Naive B cell (primary cell): ENCODE results near the gene CSF1. TPM values are rescaled to one million over a fixed set of nuclear protein-coding genes. Genes with fewer than 3 reads are reported as not detected.

ENCODE experiments used
- ATAC-seq, 2 donors: fragments of 150-1000 bp; cut with Tn5 transposase; 2 replicates each; pipeline ENCODE4 v1.10.0; 2021; ENCODE audit warnings: low read depth in 2 of 2, mild to moderate bottlenecking in 2 of 2, moderate library complexity in 2 of 2
- DNase-seq: peaks from one replicate; pipeline ENCODE4 v3.0.0; 2022
- H3K27ac Mint-ChIP-seq, 6 donors: one replicate each; pipeline ENCODE4 v1.8.0; 2020 to 2022; ENCODE audit warnings: mild to moderate bottlenecking in 6 of 6, mixed read lengths in 6 of 6, moderate library complexity in 5 of 6, inconsistent platforms in 2 of 6
- H3K27me3 Mint-ChIP-seq, 3 donors: one replicate each; pipeline ENCODE4 v1.8.0; 2021 to 2022; ENCODE audit warnings: mixed read lengths in 3 of 3, mild to moderate bottlenecking in 1 of 3
- H3K36me3 Mint-ChIP-seq, 2 donors: one replicate each; pipeline ENCODE4 v1.8.0; 2020 to 2022; ENCODE audit warnings: mixed read lengths in 2 of 2, inconsistent platforms in 1 of 2, mild to moderate bottlenecking in 1 of 2
- H3K4me1 Mint-ChIP-seq, 3 donors: one replicate each; pipeline ENCODE4 v1.8.0; 2020 to 2022; ENCODE audit warnings: mixed read lengths in 3 of 3, inconsistent platforms in 1 of 3, mild to moderate bottlenecking in 1 of 3, moderate library complexity in 1 of 3
- H3K4me3 Mint-ChIP-seq, 8 donors: one replicate each; pipeline ENCODE4 v1.8.0; 2020 to 2022; ENCODE audit warnings: mild to moderate bottlenecking in 8 of 8, mixed read lengths in 8 of 8, moderate library complexity in 8 of 8, inconsistent platforms in 2 of 8
- H3K9me3 Mint-ChIP-seq, 7 donors: one replicate each; pipeline ENCODE4 v1.8.0; 2020 to 2022; ENCODE audit warnings: mixed read lengths in 7 of 7, mild to moderate bottlenecking in 5 of 7, inconsistent platforms in 2 of 7, moderate library complexity in 1 of 7
- polyA plus RNA-seq, 6 donors: library from polyadenylated mRNA; unstranded; fragments of 300-500 nt; fragmentation: Illumina TruSeq; gene quantifications; one replicate each; pipeline ENCODE4 v1.2.3, GENCODE V29; 2021; ENCODE audit warnings: low read depth in 6 of 6

Gene CSF1
- polyA plus RNA-seq, 6 donors from 2014 or later: 0.23 to 0.60 (median 0.43) TPM; not detected in 3

DNA sequence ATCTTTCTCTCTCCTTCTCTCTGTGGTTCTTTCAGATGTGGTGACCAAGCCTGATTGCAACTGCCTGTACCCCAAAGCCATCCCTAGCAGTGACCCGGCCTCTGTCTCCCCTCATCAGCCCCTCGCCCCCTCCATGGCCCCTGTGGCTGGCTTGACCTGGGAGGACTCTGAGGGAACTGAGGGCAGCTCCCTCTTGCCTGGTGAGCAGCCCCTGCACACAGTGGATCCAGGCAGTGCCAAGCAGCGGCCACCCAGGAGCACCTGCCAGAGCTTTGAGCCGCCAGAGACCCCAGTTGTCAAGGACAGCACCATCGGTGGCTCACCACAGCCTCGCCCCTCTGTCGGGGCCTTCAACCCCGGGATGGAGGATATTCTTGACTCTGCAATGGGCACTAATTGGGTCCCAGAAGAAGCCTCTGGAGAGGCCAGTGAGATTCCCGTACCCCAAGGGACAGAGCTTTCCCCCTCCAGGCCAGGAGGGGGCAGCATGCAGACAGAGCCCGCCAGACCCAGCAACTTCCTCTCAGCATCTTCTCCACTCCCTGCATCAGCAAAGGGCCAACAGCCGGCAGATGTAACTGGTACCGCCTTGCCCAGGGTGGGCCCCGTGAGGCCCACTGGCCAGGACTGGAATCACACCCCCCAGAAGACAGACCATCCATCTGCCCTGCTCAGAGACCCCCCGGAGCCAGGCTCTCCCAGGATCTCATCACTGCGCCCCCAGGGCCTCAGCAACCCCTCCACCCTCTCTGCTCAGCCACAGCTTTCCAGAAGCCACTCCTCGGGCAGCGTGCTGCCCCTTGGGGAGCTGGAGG lies 12.7 kb downstream of the CSF1 start:
- H3K9me3 Mint-ChIP-seq: peaks cover 0 to 3% (median 2%) of the 10 kb centered on the region in 7 donors
- no peaks in the 10 kb centered on the region for H3K36me3 Mint-ChIP-seq
- DNase-seq (no peak), ATAC-seq (no peak)
- no peaks in the 10 kb centered on the region for H3K4me1 Mint-ChIP-seq
- peak overlapping the region in 1 of 8 donors; percentile 45 for H3K4me3 Mint-ChIP-seq
- H3K27me3 Mint-ChIP-seq: peaks cover 30 to 37% (median 31%) of the 10 kb centered on the region in 3 donors
- H3K27ac Mint-ChIP-seq: no peak overlapping the region

DNA sequence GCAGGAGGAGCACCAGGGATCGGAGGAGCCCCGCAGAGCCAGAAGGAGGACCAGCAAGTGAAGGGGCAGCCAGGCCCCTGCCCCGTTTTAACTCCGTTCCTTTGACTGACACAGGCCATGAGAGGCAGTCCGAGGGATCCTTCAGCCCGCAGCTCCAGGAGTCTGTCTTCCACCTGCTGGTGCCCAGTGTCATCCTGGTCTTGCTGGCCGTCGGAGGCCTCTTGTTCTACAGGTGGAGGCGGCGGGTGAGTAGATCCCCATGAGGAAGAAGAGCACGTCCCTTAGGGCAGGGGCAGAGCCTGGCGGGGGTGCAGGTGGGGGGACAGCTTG lies 13.3 kb downstream of the CSF1 start:
- Mint-ChIP-seq H3K9me3 (peaks cover 0 to 3% (median 2%) of the 10 kb centered on the region in 7 donors), H3K4me1 (no peaks in the 10 kb centered on the region), H3K36me3 (no peaks in the 10 kb centered on the region), H3K27ac (peak overlapping the region in 1 of 6 donors; percentile 9), H3K4me3 (peak overlapping the region in 1 of 8 donors; percentile 41), H3K27me3 (peaks cover 25 to 31% (median 26%) of the 10 kb centered on the region in 3 donors)
- DNase-seq (no peak), ATAC-seq (no peak)

DNA sequence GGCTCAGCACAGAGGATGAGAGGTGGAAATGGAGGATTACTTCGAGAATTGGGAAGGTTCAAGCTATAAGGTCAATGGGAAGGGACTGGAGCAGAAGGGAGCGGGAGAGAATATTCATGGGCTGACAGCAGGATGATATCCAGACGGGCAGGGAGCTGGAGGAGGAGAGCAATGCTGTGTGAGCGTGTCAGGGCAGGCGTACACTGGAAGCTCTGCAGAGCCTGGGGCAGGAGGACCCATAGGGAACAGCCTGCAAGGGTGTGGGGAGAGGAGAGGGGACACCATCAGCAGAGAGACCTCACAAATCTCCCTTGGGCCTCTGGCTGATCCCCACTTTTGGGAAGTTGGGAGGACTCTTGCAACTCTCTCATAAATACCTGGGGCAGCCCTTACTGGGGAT lies 13.7 kb downstream of the CSF1 start:
- Mint-ChIP-seq H3K27me3 (peaks cover 25 to 28% (median 26%) of the 10 kb centered on the region in 3 donors), H3K36me3 (no peaks in the 10 kb centered on the region), H3K9me3 (peaks cover 0 to 3% (median 2%) of the 10 kb centered on the region in 7 donors), H3K4me3 (peak overlapping the region in 1 of 8 donors; percentile 41), H3K4me1 (no peaks in the 10 kb centered on the region), H3K27ac (peak overlapping the region in 1 of 6 donors; percentile 9)
- DNase-seq (no peak), ATAC-seq (no peak)

DNA sequence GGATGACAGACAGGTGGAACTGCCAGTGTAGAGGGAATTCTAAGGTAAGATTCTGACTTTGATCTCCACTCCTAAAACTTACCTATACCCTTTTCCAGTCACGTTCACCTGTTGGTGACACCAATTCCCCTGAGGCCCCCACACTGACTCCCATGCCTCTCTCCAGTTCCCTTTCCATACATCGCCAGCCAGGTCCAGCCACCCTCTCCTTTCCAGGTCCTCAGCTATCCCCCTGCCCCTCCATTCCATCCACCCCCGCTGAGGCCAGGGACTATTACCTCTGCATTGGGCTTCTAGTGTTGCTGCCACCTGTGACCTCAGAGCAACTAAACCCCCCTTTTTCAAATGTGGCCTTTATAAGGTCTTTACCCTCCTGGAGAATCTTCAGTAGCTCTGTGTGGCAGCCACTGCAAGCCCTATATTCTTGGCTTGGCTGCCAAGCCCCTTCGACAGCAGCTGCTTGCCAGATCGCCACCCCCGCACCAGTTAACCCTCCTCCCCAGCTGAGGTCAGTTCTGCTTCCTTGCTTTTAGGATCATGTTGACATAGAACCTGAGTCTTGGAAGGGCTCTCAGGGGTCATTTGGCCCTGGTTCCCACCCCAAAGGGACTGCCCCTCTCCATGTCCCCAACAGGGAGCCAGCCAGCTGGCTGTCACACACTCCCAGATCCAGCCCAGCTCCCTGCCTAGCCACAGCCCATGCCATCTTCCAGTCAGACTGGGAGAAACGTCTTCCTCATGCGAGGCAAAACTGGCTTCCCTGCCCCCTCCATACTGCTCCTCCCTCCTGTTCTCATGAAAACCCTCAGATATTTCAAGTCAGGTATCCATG lies 14.7 kb downstream of the CSF1 start:
- no peaks in the 10 kb centered on the region for H3K36me3 Mint-ChIP-seq
- no peak for ATAC-seq
- no peak for DNase-seq
- no peak overlapping the region for H3K4me3 Mint-ChIP-seq
- H3K27ac Mint-ChIP-seq: peak overlapping the region in 1 of 6 donors; percentile 6
- H3K4me1 Mint-ChIP-seq: no peaks in the 10 kb centered on the region
- peaks cover 25 to 28% (median 26%) of the 10 kb centered on the region in 3 donors for H3K27me3 Mint-ChIP-seq
- H3K9me3 Mint-ChIP-seq: peaks cover 0 to 3% (median 2%) of the 10 kb centered on the region in 7 donors

DNA sequence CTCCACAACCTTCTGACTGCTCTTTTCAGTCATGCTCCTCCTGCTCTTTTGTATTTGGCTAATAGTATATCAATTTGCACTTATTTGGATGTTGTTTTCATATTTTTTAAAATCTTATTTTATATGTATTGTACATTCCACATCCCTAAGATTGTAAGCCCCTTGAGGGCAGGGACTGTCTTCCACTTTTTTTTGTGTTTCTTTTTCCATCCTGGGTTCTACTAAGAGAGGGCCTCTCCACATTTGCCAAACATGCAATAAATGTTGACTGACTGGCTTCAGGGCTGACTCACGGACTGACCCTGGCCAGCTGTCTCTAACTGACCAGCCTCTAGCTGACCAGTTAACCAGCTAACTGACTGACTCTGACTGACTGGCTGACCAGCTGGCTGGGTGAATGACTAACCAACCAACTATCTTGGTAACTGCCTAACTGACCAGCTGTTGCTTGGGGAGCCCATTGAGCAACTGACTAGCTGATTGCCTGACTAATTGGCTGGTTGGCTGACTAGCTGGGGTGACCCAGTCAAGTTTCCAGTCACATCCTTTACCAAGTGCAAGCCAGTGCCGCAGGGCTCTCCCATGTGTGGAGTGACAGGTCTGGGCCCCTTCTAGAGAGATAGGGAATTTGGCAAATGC lies 16.1 kb downstream of the CSF1 start:
- Mint-ChIP-seq H3K27me3 (peaks cover 19 to 34% (median 26%) of the 10 kb centered on the region in 3 donors), H3K9me3 (peaks cover 0 to 3% (median 2%) of the 10 kb centered on the region in 7 donors), H3K27ac (no peak overlapping the region), H3K36me3 (no peaks in the 10 kb centered on the region), H3K4me1 (no peaks in the 10 kb centered on the region), H3K4me3 (no peak overlapping the region)
- no peak for DNase-seq
- ATAC-seq: no peak

DNA sequence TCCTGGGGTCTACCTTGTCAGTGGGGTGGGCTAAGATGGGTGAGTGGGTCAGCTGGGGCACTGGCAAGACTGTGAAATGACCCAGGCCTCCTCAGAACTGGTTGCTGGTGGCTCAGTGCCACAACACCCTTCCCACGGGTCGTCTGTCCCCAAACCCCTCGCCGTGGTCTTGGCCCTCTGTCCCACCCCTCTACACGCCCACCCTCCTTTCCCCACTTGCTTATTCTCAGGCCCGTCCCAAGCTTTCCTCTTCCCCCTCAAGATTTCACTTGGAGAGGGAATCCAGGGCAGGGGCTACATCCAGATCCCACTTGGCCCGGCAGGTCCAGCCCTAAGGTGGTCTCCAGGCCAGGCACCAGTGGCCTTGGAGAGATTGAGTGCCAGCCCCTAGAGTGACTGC lies 16.7 kb downstream of the CSF1 start:
- ATAC-seq (no peak), DNase-seq (no peak)
- Mint-ChIP-seq H3K27ac (no peak overlapping the region), H3K36me3 (no peaks in the 10 kb centered on the region), H3K4me3 (no peak overlapping the region), H3K9me3 (peaks cover 0 to 3% (median 2%) of the 10 kb centered on the region in 7 donors), H3K4me1 (no peaks in the 10 kb centered on the region), H3K27me3 (peaks cover 19 to 34% (median 26%) of the 10 kb centered on the region in 3 donors)

DNA sequence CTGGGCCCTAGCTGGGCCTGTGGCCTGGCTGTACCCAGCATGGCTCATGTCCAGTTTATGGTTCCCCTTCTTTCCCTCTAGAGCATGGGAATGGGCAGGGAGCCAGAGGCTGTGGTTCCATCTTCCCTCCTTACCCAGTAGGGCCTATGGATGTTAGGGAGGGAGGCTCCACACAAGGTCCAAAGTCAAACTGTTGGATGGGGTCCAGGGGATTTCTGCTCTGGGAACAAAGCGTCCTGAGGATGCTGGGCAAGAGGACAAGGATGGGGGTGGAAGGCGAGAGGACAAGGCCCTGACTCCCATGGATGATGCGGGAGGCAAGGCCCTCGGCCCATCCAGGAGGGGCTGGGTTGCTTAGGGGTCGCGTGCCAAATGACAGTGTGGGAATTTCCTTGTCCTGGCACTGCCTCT lies 17.3 kb downstream of the CSF1 start:
- Mint-ChIP-seq H3K9me3 (peaks cover 0 to 3% (median 2%) of the 10 kb centered on the region in 7 donors), H3K27me3 (peaks cover 19 to 29% (median 26%) of the 10 kb centered on the region in 3 donors), H3K4me1 (no peaks in the 10 kb centered on the region), H3K36me3 (no peaks in the 10 kb centered on the region), H3K4me3 (no peak overlapping the region), H3K27ac (no peak overlapping the region)
- no peak for ATAC-seq
- DNase-seq: no peak

DNA sequence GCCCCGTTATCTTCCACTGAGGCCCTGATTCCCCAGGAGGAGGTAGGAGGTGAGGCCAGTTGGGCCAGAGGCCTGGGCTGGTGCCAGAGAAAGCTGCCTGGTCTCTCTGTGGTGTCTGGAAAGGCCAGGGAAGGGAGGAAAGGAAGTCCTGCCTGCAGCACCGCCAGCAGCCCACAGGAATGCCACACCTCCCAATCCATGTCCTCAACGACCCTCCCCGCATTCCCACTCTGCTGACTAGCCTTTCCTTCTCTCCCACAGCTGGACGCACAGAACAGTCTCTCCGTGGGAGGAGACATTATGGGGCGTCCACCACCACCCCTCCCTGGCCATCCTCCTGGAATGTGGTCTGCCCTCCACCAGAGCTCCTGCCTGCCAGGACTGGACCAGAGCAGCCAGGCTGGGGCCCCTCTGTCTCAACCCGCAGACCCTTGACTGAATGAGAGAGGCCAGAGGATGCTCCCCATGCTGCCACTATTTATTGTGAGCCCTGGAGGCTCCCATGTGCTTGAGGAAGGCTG lies 18.0 kb downstream of the CSF1 start:
- Mint-ChIP-seq H3K4me1 (no peaks in the 10 kb centered on the region), H3K27ac (no peak overlapping the region), H3K4me3 (no peak overlapping the region)

DNA sequence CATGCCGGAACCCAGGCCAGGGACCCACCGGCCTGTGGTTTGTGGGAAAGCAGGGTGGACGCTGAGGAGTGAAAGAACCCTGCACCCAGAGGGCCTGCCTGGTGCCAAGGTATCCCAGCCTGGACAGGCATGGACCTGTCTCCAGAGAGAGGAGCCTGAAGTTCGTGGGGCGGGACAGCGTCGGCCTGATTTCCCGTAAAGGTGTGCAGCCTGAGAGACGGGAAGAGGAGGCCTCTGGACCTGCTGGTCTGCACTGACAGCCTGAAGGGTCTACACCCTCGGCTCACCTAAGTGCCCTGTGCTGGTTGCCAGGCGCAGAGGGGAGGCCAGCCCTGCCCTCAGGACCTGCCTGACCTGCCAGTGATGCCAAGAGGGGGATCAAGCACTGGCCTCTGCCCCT lies 18.5 kb downstream of the CSF1 start:
- Mint-ChIP-seq H3K9me3 (peaks cover 0 to 3% (median 2%) of the 10 kb centered on the region in 7 donors), H3K36me3 (no peaks in the 10 kb centered on the region), H3K4me1 (no peaks in the 10 kb centered on the region), H3K4me3 (no peak overlapping the region), H3K27ac (no peak overlapping the region), H3K27me3 (peaks cover 16 to 26% (median 20%) of the 10 kb centered on the region in 3 donors)
- DNase-seq (no peak), ATAC-seq (no peak)

More for the DNA sequence above, 18.0 kb downstream of the CSF1 start:
- H3K36me3 Mint-ChIP-seq: no peaks in the 10 kb centered on the region
- DNase-seq: no peak
- peaks cover 19 to 26% (median 25%) of the 10 kb centered on the region in 3 donors for H3K27me3 Mint-ChIP-seq
- peaks cover 0 to 3% (median 2%) of the 10 kb centered on the region in 7 donors for H3K9me3 Mint-ChIP-seq
- no peak for ATAC-seq

DNA sequence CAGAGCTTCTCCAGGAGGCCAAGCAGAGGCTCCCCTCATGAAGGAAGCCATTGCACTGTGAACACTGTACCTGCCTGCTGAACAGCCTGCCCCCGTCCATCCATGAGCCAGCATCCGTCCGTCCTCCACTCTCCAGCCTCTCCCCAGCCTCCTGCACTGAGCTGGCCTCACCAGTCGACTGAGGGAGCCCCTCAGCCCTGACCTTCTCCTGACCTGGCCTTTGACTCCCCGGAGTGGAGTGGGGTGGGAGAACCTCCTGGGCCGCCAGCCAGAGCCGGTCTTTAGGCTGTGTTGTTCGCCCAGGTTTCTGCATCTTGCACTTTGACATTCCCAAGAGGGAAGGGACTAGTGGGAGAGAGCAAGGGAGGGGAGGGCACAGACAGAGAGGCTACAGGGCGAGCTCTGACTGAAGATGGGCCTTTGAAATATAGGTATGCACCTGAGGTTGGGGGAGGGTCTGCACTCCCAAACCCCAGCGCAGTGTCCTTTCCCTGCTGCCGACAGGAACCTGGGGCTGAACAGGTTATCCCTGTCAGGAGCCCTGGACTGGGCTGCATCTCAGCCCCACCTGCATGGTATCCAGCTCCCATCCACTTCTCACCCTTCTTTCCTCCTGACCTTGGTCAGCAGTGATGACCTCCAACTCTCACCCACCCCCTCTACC lies 19.1 kb downstream of the CSF1 start:
- ATAC-seq (no peak), DNase-seq (no peak)
- no peaks in the 10 kb centered on the region for H3K4me1 Mint-ChIP-seq
- H3K4me3 Mint-ChIP-seq: no peak overlapping the region
- H3K27me3 Mint-ChIP-seq: peaks cover 17 to 31% (median 17%) of the 10 kb centered on the region in 3 donors
- no peaks in the 10 kb centered on the region for H3K36me3 Mint-ChIP-seq
- peak overlapping the region in 1 of 6 donors; percentile 20 for H3K27ac Mint-ChIP-seq
- peaks cover 0 to 3% (median 2%) of the 10 kb centered on the region in 7 donors for H3K9me3 Mint-ChIP-seq

DNA sequence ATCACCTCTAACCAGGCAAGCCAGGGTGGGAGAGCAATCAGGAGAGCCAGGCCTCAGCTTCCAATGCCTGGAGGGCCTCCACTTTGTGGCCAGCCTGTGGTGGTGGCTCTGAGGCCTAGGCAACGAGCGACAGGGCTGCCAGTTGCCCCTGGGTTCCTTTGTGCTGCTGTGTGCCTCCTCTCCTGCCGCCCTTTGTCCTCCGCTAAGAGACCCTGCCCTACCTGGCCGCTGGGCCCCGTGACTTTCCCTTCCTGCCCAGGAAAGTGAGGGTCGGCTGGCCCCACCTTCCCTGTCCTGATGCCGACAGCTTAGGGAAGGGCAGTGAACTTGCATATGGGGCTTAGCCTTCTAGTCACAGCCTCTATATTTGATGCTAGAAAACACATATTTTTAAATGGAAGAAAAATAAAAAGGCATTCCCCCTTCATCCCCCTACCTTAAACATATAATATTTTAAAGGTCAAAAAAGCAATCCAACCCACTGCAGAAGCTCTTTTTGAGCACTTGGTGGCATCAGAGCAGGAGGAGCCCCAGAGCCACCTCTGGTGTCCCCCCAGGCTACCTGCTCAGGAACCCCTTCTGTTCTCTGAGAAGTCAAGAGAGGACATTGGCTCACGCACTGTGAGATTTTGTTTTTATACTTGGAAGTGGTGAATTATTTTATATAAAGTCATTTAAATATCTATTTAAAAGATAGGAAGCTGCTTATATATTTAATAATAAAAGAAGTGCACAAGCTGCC lies 19.8 kb downstream of the CSF1 start:
- Mint-ChIP-seq H3K27me3 (peaks cover 17 to 27% (median 21%) of the 10 kb centered on the region in 3 donors), H3K4me1 (no peaks in the 10 kb centered on the region), H3K27ac (peak overlapping the region in 1 of 6 donors; percentile 20), H3K4me3 (no peak overlapping the region), H3K36me3 (peaks cover 2 to 3% of the 10 kb centered on the region in 2 donors), H3K9me3 (peaks cover 2 to 3% (median 2%) of the 10 kb centered on the region in 7 donors)
- ATAC-seq: no peak
- DNase-seq: no peak

DNA sequence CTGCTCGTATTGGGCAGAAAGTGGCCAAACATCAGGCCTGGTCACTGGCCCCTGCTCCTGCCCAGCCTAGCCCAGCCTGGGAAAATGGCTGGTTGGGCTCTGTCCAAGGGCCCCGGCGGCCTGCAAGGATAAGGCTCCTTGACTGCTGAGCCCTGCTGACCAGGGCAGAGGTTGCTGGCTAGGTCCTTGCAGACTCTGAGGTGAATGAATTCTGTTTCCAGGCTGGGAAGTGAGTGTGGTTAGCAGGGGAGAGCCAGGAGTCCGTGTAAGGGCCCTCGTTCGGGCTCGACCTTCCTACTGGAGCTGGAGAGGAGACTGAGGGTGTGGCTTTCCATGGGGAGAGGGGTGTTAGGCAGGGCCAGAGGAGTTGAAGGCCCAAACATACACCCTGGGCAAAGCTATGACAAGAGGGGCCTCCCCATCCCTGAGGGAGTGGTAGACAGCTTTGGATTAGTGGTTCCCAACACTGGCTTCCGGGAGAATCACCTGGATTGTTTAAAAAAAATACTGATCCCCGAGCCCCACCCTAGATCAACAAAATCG lies 20.6 kb downstream of the CSF1 start:
- no peak for ATAC-seq
- no peak for DNase-seq
- Mint-ChIP-seq H3K27ac (no peak overlapping the region), H3K4me1 (no peaks in the 10 kb centered on the region), H3K36me3 (peaks cover 4 to 11% of the 10 kb centered on the region in 2 donors), H3K9me3 (peaks cover 2 to 11% (median 9%) of the 10 kb centered on the region in 7 donors), H3K4me3 (no peak overlapping the region), H3K27me3 (peaks cover 14 to 25% (median 18%) of the 10 kb centered on the region in 3 donors)
